ENCODE measurements around the gene MAP2K5.

DNA sequence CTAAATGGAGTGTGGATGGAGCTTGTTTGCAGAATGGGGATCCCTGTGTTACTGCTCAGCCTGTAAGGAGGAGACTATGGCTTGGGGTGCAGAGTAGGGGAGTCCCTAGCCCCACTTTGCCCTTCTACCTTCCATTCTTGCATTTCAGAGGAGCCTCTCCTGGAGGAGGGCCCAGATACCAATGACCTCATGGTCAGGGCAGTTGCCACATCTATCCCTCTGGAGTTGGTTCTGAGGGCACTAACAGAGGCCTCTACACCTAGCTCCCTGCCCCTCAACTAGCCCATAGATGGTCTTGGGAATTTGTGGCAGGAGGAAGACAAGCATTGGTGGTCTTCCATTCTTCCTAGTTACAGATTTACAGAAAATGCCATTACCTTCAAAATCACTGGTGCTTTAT is 288.9 kb downstream of the MAP2K5 start:
- TF ChIP-seq, protein P1, sequence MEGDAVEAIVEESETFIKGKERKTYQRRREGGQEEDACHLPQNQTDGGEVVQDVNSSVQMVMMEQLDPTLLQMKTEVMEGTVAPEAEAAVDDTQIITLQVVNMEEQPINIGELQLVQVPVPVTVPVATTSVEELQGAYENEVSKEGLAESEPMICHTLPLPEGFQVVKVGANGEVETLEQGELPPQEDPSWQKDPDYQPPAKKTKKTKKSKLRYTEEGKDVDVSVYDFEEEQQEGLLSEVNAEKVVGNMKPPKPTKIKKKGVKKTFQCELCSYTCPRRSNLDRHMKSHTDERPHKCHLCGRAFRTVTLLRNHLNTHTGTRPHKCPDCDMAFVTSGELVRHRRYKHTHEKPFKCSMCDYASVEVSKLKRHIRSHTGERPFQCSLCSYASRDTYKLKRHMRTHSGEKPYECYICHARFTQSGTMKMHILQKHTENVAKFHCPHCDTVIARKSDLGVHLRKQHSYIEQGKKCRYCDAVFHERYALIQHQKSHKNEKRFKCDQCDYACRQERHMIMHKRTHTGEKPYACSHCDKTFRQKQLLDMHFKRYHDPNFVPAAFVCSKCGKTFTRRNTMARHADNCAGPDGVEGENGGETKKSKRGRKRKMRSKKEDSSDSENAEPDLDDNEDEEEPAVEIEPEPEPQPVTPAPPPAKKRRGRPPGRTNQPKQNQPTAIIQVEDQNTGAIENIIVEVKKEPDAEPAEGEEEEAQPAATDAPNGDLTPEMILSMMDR (IDR thresholded peaks at IDR 0.05) = no peak
- TF ChIP-seq POLR2A (IDR thresholded peaks at IDR 0.05) = no peak

All from tibial nerve (tissue), 3 donors.